CD4-positive, alpha-beta T cell treated with Interleukin-15 for 4 hours (primary cell): ENCODE results near the gene STK32B.
"Not testable (repeated sequence)": the region's sequence is repeated elsewhere in the genome, so short reads cannot be mapped to it uniquely, and the experiment has no call there.

Experiments
- DNase-seq: peaks from one replicate; pipeline ENCODE4 v3.0.0-alpha.2; 2020; ENCODE audit warnings: low spot score

STK32B gene

GRCh38 chr4:5209862-5210261 lies 158.6 kb downstream of the STK32B start:
- no peak for DNase-seq

DNA sequence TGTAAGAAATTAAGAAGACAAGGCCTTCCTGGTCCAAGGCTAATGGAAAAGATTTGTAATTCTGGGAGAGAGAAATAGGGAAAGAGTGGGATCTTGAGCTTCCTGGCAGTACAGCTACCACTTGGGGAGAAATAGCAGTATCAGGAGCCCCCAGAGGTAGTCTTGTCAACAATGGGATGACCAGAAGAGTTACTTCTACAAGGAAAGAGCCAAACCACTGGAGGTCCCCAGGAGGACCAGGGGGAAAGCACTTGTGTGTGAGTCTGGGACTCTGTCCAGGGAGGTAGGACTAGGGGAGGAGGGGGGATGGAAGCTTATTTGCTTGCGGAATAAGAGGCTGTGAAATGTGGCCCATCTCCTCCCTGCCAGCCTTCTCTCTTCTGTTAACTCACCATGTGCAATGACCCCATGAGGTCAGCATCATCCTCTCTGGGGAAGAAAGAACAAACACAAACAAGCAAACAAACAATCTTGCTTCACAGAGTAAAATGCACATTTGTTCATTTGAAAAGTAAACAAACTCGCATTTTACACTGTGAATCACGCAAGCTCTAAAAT lies 160.1 kb downstream of the STK32B start:
- DNase-seq, result no peak

GRCh38 chr4:5212255-5213013 lies 161.2 kb downstream of the STK32B start:
- no peak for DNase-seq

GRCh38 chr4:5213087-5213595 lies 161.9 kb downstream of the STK32B start:
- no peak for DNase-seq

- DNase-seq, result no peak
Measured at GRCh38 chr4:5215321-5215720, 164.0 kb downstream of the STK32B start.

DNA sequence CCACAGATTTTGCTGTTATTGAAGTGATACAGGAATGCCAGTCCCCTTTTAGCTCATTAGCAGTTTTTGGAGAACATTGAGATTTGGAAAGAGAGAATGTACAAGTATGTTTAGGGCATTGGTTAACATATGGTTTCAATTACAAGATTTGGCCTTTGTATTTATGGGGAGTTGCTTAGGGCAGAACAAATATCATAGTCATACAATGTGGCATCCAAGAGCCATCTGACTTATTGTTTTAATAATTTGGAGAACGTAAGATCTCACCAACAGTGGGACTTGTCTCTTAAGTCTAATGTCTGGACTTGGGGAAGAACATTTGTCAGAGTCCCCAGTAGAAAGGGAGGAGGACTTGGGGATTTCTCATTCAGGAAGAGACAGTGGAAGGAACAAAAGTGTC lies 166.1 kb downstream of the STK32B start:
- DNase-seq, result no peak

DNA sequence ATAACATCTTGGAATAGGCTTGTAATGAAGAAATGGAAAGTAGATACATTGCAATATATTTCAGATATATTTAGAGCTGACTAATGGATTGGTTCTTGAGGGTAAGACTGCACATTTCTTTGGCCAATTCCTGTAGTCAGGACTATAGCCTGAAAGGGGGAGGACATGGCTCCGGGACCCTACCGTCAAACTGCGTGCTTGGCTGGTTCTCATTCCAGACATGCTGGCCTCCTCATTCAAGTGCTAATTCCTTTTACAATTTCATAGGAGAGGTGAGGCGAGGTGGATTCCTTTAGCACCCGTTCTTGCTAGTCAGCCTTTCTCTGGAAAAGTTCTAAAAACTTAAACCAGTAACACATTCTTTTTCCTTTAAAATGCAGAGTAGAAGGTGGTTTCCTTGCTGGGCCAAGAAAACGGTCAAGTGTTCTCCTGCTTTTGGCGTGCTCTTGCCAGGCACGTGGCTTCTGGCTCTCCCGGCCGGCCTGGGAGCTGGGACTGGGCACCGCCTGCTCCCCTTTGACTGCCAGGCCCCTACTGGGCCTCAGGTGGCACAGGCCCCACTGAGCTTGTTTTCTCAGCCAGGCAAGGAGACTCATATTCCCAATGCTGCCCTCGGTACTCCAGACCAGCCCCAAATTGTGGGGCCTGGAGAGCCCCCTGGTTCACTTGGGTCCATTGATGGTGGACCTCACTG lies 167.2 kb downstream of the STK32B start:
- no peak for DNase-seq

- DNase-seq, result no peak
Measured at GRCh38 chr4:5220028-5220427, 168.7 kb downstream of the STK32B start.

- DNase-seq, result no peak
Measured at GRCh38 chr4:5222047-5222446, 170.8 kb downstream of the STK32B start.

GRCh38 chr4:5222951-5223350 lies 171.7 kb downstream of the STK32B start:
- DNase-seq, result no peak

DNA sequence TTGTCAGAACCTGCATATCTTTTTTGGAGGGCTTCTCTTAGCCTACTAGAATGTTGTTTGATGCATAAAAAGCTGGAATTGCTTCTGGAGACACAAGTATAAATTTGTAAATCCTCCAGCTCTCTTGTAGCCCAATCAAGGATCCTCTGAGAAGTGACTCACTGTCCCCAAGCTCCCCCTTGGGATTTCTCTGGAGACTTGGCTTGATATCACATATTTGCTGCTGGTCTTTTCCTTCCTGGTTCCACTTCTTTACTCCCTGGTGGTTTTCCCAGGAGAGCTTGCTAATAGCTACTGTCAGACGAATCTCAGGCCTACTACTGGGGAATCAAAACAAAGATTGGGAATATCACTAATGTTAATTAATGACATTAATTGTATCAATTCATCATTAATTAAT lies 173.1 kb downstream of the STK32B start:
- no peak for DNase-seq

- DNase-seq, result no peak
Measured at GRCh38 chr4:5232549-5232948, 181.3 kb downstream of the STK32B start.

- no peak for DNase-seq
Measured at GRCh38 chr4:5237086-5237660, 185.9 kb downstream of the STK32B start.

DNA sequence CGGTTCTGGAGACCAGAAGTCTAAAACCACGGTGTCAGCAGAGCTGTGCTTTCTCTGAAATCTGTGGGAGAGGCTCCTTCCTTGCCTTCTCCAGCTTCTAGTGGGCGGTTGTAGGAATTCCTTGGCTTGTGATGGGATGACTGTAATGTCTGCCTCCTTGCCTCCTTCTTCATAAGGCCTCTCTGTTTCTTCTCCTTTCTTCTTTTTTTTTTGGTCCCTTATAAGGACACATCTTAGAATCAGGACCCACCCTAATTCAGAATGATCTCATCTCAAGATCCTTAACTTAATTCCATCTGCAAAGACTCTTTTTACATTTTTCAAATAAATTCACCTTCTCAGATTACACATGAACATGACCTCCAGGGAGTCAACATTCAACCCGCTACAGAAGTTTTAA lies 186.9 kb downstream of the STK32B start:
- no peak for DNase-seq

DNA sequence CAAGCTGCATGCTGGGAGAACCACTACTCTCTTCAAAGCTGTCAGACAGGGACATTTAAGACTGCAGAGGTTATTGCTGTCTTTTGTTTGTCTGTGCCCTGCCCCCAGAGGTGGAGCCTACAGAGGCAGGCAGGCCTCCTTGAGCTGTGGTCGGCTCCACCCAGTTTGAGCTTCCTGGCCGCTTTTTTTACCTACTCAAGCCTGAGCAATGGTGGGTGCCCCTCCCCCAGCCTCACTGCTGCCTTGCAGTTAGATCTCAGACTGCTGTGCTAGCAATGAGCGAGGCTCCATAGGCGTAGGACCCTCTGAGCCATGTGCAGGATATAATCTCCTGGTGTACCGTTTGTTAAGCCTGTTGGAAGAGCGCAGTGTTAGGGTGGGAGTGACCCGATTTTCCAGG lies 195.8 kb downstream of the STK32B start:
- not testable (repeated sequence) for DNase-seq

DNA sequence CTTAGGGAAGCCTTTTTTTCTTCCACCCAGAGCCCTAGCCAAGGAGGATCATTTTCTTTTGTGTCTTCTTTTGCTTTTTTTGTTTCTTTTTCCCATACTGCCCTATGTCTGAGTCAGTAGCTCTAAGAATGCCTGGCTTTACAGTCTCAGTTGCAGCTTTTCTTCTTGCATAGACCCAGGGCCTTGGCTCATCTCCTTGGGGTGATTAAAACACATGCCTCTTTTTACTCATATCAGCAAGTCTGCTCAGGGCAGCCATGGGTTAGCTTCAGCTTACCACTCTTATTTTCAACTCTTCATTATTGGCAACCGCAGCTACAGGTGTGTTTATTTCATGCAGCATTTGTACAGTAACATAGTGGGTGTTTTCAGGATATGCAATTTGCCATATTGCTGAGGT lies 196.5 kb downstream of the STK32B start:
- DNase-seq, result no peak

DNA sequence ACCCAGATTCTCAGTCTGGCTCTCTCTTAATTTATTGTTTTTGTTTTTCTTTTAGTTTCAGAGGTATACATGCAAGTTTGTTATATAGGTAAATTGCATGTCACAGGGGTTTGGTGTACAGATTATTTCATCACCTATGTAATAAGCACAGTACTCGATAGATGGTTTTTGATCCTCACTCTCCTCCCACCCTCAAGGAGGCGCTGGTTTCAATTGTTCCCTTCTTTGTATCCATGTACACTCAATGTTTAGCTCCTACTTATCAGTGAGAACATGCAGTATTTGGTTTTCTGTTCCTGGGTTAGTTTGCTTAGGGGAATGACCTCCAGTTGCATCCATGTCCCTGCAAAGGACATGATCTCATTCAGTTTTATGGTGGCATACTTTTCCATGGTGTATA lies 198.4 kb downstream of the STK32B start:
- no peak for DNase-seq

GRCh38 chr4:5250536-5250935 lies 199.3 kb downstream of the STK32B start:
- DNase-seq, result not testable (repeated sequence)

DNA sequence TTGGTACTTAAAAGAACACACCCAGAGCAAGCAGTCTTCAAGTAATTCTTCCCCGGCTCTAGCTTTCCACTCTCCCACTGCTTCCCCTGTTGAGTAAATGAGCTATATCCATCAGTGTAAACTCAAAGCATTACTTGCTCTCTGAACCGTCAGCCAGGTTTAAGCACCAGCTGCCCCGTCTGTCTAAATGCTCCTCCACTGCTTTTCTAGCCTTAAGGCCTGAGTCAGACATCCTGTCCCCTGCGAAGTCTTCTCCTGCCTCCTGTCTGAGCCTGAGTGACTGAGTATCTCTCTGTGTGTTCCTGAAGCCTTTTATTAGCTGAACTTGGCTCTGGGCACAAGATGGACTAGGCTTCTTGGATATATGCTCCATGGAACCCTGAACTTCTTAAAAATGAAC lies 205.1 kb downstream of the STK32B start:
- DNase-seq, result no peak

DNA sequence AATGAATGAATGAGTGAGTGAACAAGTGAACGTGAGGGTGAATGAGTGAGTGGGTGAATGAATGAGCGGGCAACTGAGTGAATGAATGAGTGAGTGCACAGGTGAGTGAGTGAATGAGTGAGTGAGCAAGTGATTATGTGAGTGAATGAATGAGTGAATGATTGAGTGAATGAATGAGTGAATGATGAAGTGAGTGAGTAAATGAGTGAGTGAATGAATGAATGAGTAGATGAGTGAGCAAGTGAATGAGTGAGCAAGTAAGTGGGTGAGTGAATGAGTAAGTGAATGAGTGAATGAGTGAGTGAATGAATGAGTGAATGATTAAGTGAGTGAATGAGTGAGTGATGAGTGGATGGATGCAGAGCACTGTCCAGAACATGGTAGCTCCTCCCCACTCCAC lies 205.8 kb downstream of the STK32B start:
- no peak for DNase-seq

GRCh38 chr4:5259471-5259870 lies 208.2 kb downstream of the STK32B start:
- no peak for DNase-seq

DNA sequence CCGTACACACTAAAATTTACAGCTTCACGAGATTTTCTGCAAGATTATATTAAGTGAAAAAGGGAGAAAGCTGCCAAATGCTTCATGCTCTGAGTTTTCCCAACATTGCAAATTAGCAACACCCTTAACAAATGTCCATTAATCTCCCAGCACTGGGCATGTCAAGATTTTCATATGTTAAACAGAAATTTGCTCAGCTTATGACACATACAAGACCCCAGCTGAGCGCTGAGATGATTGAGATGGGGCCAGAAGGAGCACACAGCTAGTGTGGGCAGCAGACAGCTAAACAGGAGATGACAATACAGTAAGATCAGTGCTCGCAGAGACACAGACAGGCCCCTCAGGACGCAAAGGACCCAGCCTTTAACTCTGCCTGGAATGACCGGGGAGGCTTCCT lies 208.8 kb downstream of the STK32B start:
- no peak for DNase-seq

DNA sequence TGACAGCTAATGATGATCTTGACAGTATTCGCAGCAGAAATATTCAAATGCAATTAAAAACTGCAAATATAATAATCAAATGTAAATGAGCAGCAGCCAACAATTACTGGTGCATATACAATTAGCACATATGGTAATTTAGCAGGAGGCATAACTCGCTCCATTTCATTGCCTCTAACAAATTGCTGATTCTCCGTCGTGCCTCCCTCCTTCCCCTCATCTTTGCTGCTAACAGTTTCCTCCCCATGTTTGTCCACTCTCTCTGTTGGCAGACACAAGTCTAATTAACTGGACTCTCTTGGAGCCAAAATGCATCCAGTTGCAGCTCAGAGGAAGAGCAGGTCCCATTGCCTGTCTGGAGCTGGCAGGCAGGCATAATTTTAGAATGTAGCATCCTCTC lies 210.6 kb downstream of the STK32B start:
- DNase-seq, result no peak
